Astrocyte (in vitro differentiated cells and primary cell): ENCODE results near the gene AHCY. TPM values are rescaled to one million over a fixed set of nuclear protein-coding genes. Genes with fewer than 3 reads are reported as not detected.

Experiments used
- DNase-seq: peaks from one replicate; pipeline ENCODE4 v3.0.0-alpha.2; 2010; ENCODE audit warnings: low read depth
- FAIRE-seq: peaks from 2 replicates; lab custom pipeline; 2011; peaks lifted over from hg19 to GRCh38; lab: Jason Lieb, UNC
- H2AFZ ChIP-seq: 2 replicates; pipeline ENCODE4 v1.6.0; 2012; ENCODE audit warnings: low read depth, low read length, inconsistent platforms
- H3K27ac ChIP-seq: 2 replicates; pipeline ENCODE4 v1.5.1; 2011; ENCODE audit warnings: low read depth, low read length, inconsistent platforms
- H3K27me3 ChIP-seq: 2 replicates; pipeline ENCODE4 v1.6.0; 2011; ENCODE audit warnings: low read length, inconsistent platforms; ENCODE audit not compliant: insufficient read depth
- H3K36me3 ChIP-seq: 2 replicates; pipeline ENCODE4 v1.5.1; 2011; ENCODE audit warnings: low read length, inconsistent platforms; ENCODE audit not compliant: insufficient read depth
- H3K4me1 ChIP-seq: 2 replicates; pipeline ENCODE4 v1.5.1; 2011; ENCODE audit warnings: low read length, inconsistent platforms; ENCODE audit not compliant: insufficient read depth
- H3K4me2 ChIP-seq: 2 replicates; pipeline ENCODE4 v1.6.0; 2012; ENCODE audit warnings: low read length, inconsistent platforms
- H3K4me3 ChIP-seq: 2 replicates; pipeline ENCODE4 v1.5.1; 2011; ENCODE audit warnings: low read depth, mild to moderate bottlenecking, low read length, inconsistent platforms; ENCODE audit not compliant: insufficient read depth
- H3K79me2 ChIP-seq: 2 replicates; pipeline ENCODE4 v1.6.0; 2012; ENCODE audit warnings: mild to moderate bottlenecking, low read length, inconsistent platforms; ENCODE audit not compliant: insufficient read depth
- H3K9ac ChIP-seq: 2 replicates; pipeline ENCODE4 v1.6.0; 2012; ENCODE audit warnings: mild to moderate bottlenecking, low read length, inconsistent platforms
- H3K9me3 ChIP-seq: 2 replicates; pipeline ENCODE4 v1.5.1; 2012; ENCODE audit warnings: low read depth, mild to moderate bottlenecking, low read length, inconsistent platforms; ENCODE audit not compliant: insufficient read depth
- H4K20me1 ChIP-seq: 2 replicates; pipeline ENCODE4 v1.6.0; 2012; ENCODE audit warnings: low read length, inconsistent platforms; ENCODE audit not compliant: insufficient read depth
- H3K27ac Mint-ChIP-seq: one replicate; pipeline ENCODE4 v1.8.0; 2021; ENCODE audit warnings: mild to moderate bottlenecking, mixed read lengths; ENCODE audit not compliant: unreplicated experiment
- H3K27me3 Mint-ChIP-seq: one replicate; pipeline ENCODE4 v1.8.0; 2021; ENCODE audit warnings: low read depth, mixed read lengths; ENCODE audit not compliant: unreplicated experiment
- H3K36me3 Mint-ChIP-seq: one replicate; pipeline ENCODE4 v1.8.0; 2021; ENCODE audit warnings: low read depth, mixed read lengths; ENCODE audit not compliant: unreplicated experiment
- H3K4me1 Mint-ChIP-seq: one replicate; pipeline ENCODE4 v1.8.0; 2021; ENCODE audit warnings: low read depth, mixed read lengths; ENCODE audit not compliant: unreplicated experiment
- H3K4me3 Mint-ChIP-seq: one replicate; pipeline ENCODE4 v1.8.0; 2021; ENCODE audit warnings: mild to moderate bottlenecking, moderate library complexity, mixed read lengths; ENCODE audit not compliant: unreplicated experiment
- H3K9me3 Mint-ChIP-seq: one replicate; pipeline ENCODE4 v1.8.0; 2021; ENCODE audit warnings: mild to moderate bottlenecking, mixed read lengths; ENCODE audit not compliant: unreplicated experiment
- EZH2 ChIP-seq: IDR thresholded peaks from 2 replicates; pipeline ENCODE4 v1.6.1; 2012; ENCODE audit warnings: mild to moderate bottlenecking, low read length, inconsistent platforms; ENCODE audit not compliant: insufficient read depth
- total RNA-seq: library from RNA; stranded (reverse); gene quantifications from 2 replicates; pipeline ENCODE4 v1.2.1, GENCODE V29; 2021
- TF ChIP-seq, protein P1 (sequence below): IDR thresholded peaks from 2 replicates; pipeline ENCODE4 v1.5.1; 2011; ENCODE audit warnings: low read depth, mild to moderate bottlenecking, inconsistent platforms, low read length, moderate library complexity; ENCODE audit not compliant: insufficient read depth

Gene AHCY
- total RNA-seq, 1 donor from 2014 or later, result 203 TPM

DNA sequence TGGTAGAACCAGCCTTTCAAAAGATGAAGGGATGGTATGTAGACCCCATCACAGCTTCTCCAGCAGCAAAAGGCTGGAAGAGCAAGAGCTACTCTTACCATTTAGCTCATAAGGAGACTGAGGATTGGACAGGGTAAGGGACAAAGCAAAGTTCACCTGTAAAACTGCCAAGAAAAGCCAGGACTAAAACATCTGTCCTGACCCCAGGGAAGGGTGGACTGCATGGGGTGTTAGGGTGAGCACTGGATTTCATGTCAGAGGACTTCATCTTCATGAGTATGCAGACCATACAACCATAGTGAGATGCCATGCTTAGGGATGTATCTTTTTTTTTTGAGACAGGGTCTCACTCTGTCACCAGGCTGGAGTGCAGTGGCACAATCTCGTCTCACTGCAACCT lies 19.3 kb downstream of the AHCY start:
- FAIRE-seq (no peak), DNase-seq (no peak)
- Histone ChIP-seq H3K9ac (no peak overlapping the region), H3K9me3 (no peaks in the 10 kb centered on the region), H3K27me3 (no peaks in the 10 kb centered on the region), H3K4me3 (no peak overlapping the region), H2AFZ (no peak overlapping the region), H3K4me1 (no peaks in the 10 kb centered on the region), H3K4me2 (no peak overlapping the region), H3K36me3 (peaks cover 33% of the 10 kb centered on the region), H4K20me1 (peaks cover 4% of the 10 kb centered on the region), H3K79me2 (no peaks in the 10 kb centered on the region), H3K27ac (no peak overlapping the region)
- H3K4me1 Mint-ChIP-seq, result no peaks in the 10 kb centered on the region
- no peaks in the 10 kb centered on the region for H3K9me3 Mint-ChIP-seq
- H3K27me3 Mint-ChIP-seq, result no peaks in the 10 kb centered on the region
- no peak overlapping the region for H3K4me3 Mint-ChIP-seq
- no peak overlapping the region for H3K27ac Mint-ChIP-seq
- no peak for TF ChIP-seq EZH2
- TF ChIP-seq, protein P1, sequence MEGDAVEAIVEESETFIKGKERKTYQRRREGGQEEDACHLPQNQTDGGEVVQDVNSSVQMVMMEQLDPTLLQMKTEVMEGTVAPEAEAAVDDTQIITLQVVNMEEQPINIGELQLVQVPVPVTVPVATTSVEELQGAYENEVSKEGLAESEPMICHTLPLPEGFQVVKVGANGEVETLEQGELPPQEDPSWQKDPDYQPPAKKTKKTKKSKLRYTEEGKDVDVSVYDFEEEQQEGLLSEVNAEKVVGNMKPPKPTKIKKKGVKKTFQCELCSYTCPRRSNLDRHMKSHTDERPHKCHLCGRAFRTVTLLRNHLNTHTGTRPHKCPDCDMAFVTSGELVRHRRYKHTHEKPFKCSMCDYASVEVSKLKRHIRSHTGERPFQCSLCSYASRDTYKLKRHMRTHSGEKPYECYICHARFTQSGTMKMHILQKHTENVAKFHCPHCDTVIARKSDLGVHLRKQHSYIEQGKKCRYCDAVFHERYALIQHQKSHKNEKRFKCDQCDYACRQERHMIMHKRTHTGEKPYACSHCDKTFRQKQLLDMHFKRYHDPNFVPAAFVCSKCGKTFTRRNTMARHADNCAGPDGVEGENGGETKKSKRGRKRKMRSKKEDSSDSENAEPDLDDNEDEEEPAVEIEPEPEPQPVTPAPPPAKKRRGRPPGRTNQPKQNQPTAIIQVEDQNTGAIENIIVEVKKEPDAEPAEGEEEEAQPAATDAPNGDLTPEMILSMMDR, result no peak
- peaks cover 42% of the 10 kb centered on the region for H3K36me3 Mint-ChIP-seq

DNA sequence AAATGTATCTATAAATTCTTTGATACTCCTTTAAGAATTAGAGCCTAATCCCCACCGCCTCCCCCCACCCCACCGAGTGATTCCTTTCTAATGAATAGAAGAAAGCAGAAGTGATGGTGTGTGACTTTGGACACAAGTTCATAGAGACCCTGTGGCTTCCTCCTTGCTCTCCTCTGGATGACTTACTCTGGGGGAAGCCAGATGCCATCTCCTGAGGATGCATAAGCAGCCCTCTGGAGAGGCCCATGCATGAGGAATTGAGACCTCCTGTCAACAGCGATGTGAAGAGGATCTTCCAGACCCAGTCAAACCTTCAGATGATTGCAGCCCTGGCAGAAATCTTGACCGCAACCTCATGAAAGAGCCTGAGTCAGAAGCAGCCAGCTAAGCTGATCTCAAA lies 21.1 kb downstream of the AHCY start:
- Histone ChIP-seq H2AFZ (no peak overlapping the region), H3K9ac (no peak overlapping the region), H4K20me1 (peaks cover 5% of the 10 kb centered on the region), H3K4me3 (no peak overlapping the region), H3K27me3 (no peaks in the 10 kb centered on the region), H3K4me1 (no peaks in the 10 kb centered on the region), H3K9me3 (no peaks in the 10 kb centered on the region), H3K27ac (no peak overlapping the region), H3K36me3 (peaks cover 37% of the 10 kb centered on the region), H3K79me2 (no peaks in the 10 kb centered on the region), H3K4me2 (no peak overlapping the region)
- Mint-ChIP-seq H3K4me3 (no peak overlapping the region), H3K27ac (no peak overlapping the region), H3K36me3 (peaks cover 49% of the 10 kb centered on the region), H3K9me3 (no peaks in the 10 kb centered on the region), H3K4me1 (no peaks in the 10 kb centered on the region), H3K27me3 (no peaks in the 10 kb centered on the region)
- TF ChIP-seq EZH2, result no peak
- TF ChIP-seq, protein P1, result no peak
- no peak for FAIRE-seq
- DNase-seq, result no peak

DNA sequence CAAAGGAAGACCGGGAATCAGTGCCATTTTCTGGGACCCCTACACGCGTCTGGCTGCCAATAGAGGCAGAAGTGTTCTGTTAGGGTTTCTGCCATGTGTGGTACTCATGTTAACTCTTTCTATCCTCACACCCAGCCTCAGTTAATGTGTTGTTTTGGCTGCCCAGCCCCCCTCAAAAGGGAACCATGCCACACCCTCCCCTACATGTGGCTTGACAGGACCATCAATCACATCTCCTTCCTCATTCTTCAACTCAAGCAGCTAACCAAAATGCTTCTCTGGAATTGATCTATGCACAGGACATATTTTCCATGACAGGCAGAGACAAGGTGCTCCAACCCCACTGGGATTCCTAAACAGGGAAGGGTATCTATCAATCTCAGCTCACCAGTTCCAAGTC lies 22.0 kb downstream of the AHCY start:
- Mint-ChIP-seq H3K27ac (no peak overlapping the region), H3K9me3 (no peaks in the 10 kb centered on the region), H3K4me1 (no peaks in the 10 kb centered on the region), H3K36me3 (peaks cover 48% of the 10 kb centered on the region), H3K27me3 (no peaks in the 10 kb centered on the region), H3K4me3 (no peak overlapping the region)
- DNase-seq (no peak), FAIRE-seq (no peak)
- TF ChIP-seq, protein P1, result no peak
- TF ChIP-seq EZH2, result no peak
- H2AFZ ChIP-seq, result no peak overlapping the region
- no peaks in the 10 kb centered on the region for H3K79me2 ChIP-seq
- H3K9me3 ChIP-seq, result no peaks in the 10 kb centered on the region
- H3K4me1 ChIP-seq, result no peaks in the 10 kb centered on the region
- H3K27me3 ChIP-seq, result no peaks in the 10 kb centered on the region
- H3K9ac ChIP-seq, result no peak overlapping the region
- peaks cover 6% of the 10 kb centered on the region for H4K20me1 ChIP-seq
- peaks cover 34% of the 10 kb centered on the region for H3K36me3 ChIP-seq
- no peak overlapping the region for H3K27ac ChIP-seq
- H3K4me2 ChIP-seq, result no peak overlapping the region
- no peak overlapping the region for H3K4me3 ChIP-seq
